Effector memory CD4-positive, alpha-beta T cell (primary cell): Measurements from ENCODE around the gene SH3PXD2A.

ENCODE experiments used
- DNase-seq, 3 donors: peaks; one replicate each; pipeline ENCODE4 v3.0.0-alpha.2; 2020
- H3K27ac ChIP-seq: 2 replicates; pipeline ENCODE4 v1.7.0; 2013; ENCODE audit warnings: mild to moderate bottlenecking, low read length, moderate library complexity; ENCODE audit not compliant: insufficient read depth, poor library complexity, severe bottlenecking
- H3K27me3 ChIP-seq: replicated peaks from 2 replicates; pipeline ENCODE4 v1.7.0; 2013; ENCODE audit warnings: mild to moderate bottlenecking, low read length; ENCODE audit not compliant: insufficient read depth, control insufficient read depth, poor library complexity, severe bottlenecking
- H3K36me3 ChIP-seq: 2 replicates; pipeline ENCODE4 v1.7.0; 2013; ENCODE audit warnings: mild to moderate bottlenecking, low read length, moderate library complexity; ENCODE audit not compliant: control insufficient read depth, insufficient read depth
- H3K4me1 ChIP-seq: 2 replicates; pipeline ENCODE4 v1.7.0; 2013; ENCODE audit warnings: low read length, mild to moderate bottlenecking; ENCODE audit not compliant: control insufficient read depth, insufficient read depth, poor library complexity, severe bottlenecking
- H3K4me3 ChIP-seq: 2 replicates; pipeline ENCODE4 v1.7.0; 2013; ENCODE audit warnings: low read length, low read depth, mild to moderate bottlenecking; ENCODE audit not compliant: insufficient read depth, poor library complexity, severe bottlenecking
- H3K9me3 ChIP-seq: 2 replicates; pipeline ENCODE4 v1.7.0; 2013; ENCODE audit warnings: mild to moderate bottlenecking, low read length, moderate library complexity; ENCODE audit not compliant: control insufficient read depth

Gene SH3PXD2A

GRCh38 chr10:103605359-103606096, 249.8 kb downstream of the SH3PXD2A start:
- peak; percentile 13 to 30 (median 20) for DNase-seq
- Histone ChIP-seq H3K36me3 (no peaks in the 10 kb centered on the region), H3K9me3 (no peaks in the 10 kb centered on the region), H3K4me1 (no peaks in the 10 kb centered on the region), H3K27me3 (no peaks in the 10 kb centered on the region), H3K4me3 (no peak overlapping the region), H3K27ac (no peak overlapping the region)

- Histone ChIP-seq H3K4me3 (no peak overlapping the region), H3K9me3 (no peaks in the 10 kb centered on the region), H3K4me1 (no peaks in the 10 kb centered on the region), H3K27me3 (no peaks in the 10 kb centered on the region), H3K36me3 (no peaks in the 10 kb centered on the region), H3K27ac (no peak overlapping the region)
- DNase-seq, result no peak
Measured at GRCh38 chr10:103603382-103603781, 252.0 kb downstream of the SH3PXD2A start.

- Histone ChIP-seq H3K4me1 (no peaks in the 10 kb centered on the region), H3K4me3 (no peak overlapping the region), H3K9me3 (no peaks in the 10 kb centered on the region), H3K27me3 (no peaks in the 10 kb centered on the region), H3K36me3 (no peaks in the 10 kb centered on the region), H3K27ac (no peak overlapping the region)
- no peak for DNase-seq
Measured at GRCh38 chr10:103602852-103603155, 252.6 kb downstream of the SH3PXD2A start.

GRCh38 chr10:103602028-103602851, 253.1 kb downstream of the SH3PXD2A start:
- DNase-seq, result no peak
- no peaks in the 10 kb centered on the region for H3K36me3 ChIP-seq
- no peak overlapping the region for H3K4me3 ChIP-seq
- H3K27ac ChIP-seq, result no peak overlapping the region
- H3K4me1 ChIP-seq, result no peaks in the 10 kb centered on the region
- H3K27me3 ChIP-seq, result no peaks in the 10 kb centered on the region
- H3K9me3 ChIP-seq, result no peaks in the 10 kb centered on the region

- Histone ChIP-seq H3K27ac (no peak overlapping the region), H3K4me3 (no peak overlapping the region), H3K4me1 (no peaks in the 10 kb centered on the region), H3K9me3 (no peaks in the 10 kb centered on the region), H3K36me3 (no peaks in the 10 kb centered on the region), H3K27me3 (no peaks in the 10 kb centered on the region)
- no peak for DNase-seq
Measured at GRCh38 chr10:103600956-103601569, 254.3 kb downstream of the SH3PXD2A start.

- H3K36me3 ChIP-seq, result no peaks in the 10 kb centered on the region
- H3K27me3 ChIP-seq, result no peaks in the 10 kb centered on the region
- H3K9me3 ChIP-seq, result no peaks in the 10 kb centered on the region
- no peak for DNase-seq
- H3K27ac ChIP-seq, result no peak overlapping the region
- H3K4me1 ChIP-seq, result no peaks in the 10 kb centered on the region
- no peak overlapping the region for H3K4me3 ChIP-seq
Measured at GRCh38 chr10:103600325-103600724, 255.1 kb downstream of the SH3PXD2A start.

GRCh38 chr10:103599907-103600306, 255.5 kb downstream of the SH3PXD2A start:
- H3K9me3 ChIP-seq, result no peaks in the 10 kb centered on the region
- no peaks in the 10 kb centered on the region for H3K27me3 ChIP-seq
- no peaks in the 10 kb centered on the region for H3K4me1 ChIP-seq
- H3K27ac ChIP-seq, result no peak overlapping the region
- H3K4me3 ChIP-seq, result no peak overlapping the region
- no peak for DNase-seq
- no peaks in the 10 kb centered on the region for H3K36me3 ChIP-seq

GRCh38 chr10:103599211-103599610, 256.2 kb downstream of the SH3PXD2A start:
- no peaks in the 10 kb centered on the region for H3K27me3 ChIP-seq
- no peaks in the 10 kb centered on the region for H3K9me3 ChIP-seq
- H3K27ac ChIP-seq, result no peak overlapping the region
- no peak for DNase-seq
- H3K36me3 ChIP-seq, result no peaks in the 10 kb centered on the region
- H3K4me3 ChIP-seq, result no peak overlapping the region
- no peaks in the 10 kb centered on the region for H3K4me1 ChIP-seq

GRCh38 chr10:103598654-103599115, 256.7 kb downstream of the SH3PXD2A start:
- no peaks in the 10 kb centered on the region for H3K9me3 ChIP-seq
- H3K4me1 ChIP-seq, result no peaks in the 10 kb centered on the region
- no peak for DNase-seq
- H3K4me3 ChIP-seq, result no peak overlapping the region
- H3K27me3 ChIP-seq, result no peaks in the 10 kb centered on the region
- no peak overlapping the region for H3K27ac ChIP-seq
- H3K36me3 ChIP-seq, result no peaks in the 10 kb centered on the region

- Histone ChIP-seq H3K27me3 (no peaks in the 10 kb centered on the region), H3K36me3 (no peaks in the 10 kb centered on the region), H3K4me3 (no peak overlapping the region), H3K27ac (no peak overlapping the region), H3K9me3 (no peaks in the 10 kb centered on the region), H3K4me1 (no peaks in the 10 kb centered on the region)
- DNase-seq, result no peak
Measured at GRCh38 chr10:103597003-103597402, 258.4 kb downstream of the SH3PXD2A start.
